Prostate gland (tissue), 2 donors: ENCODE data around the gene MCAM.

Experiments used
- POLR2A ChIP-seq: fragments of 450-650 bp; IDR thresholded peaks from one replicate; pipeline ENCODE4 v1.6.1; 2016; ENCODE audit warnings: antibody characterized with exemption, mild to moderate bottlenecking
- POLR2AphosphoS5 ChIP-seq: sonication (generic); formaldehyde crosslinking; IDR thresholded peaks from one replicate; pipeline ENCODE4 v1.6.1; 2017; ENCODE audit warnings: antibody characterized with exemption
- TF ChIP-seq, protein P1 (sequence below), 4 experiments: fragments of 200-600 bp in 2 of 4; fragments of 450-650 bp in 2 of 4; sonication (generic) in 2 of 4; IDR thresholded peaks; 1 replicate in 3 of 4; 2 replicates in 1 of 4; pipeline ENCODE4 v1.5.1; 2016 to 2019; ENCODE audit warnings: antibody characterized with exemption in 4 of 4, mild to moderate bottlenecking in 2 of 4, moderate library complexity in 2 of 4

DNA sequence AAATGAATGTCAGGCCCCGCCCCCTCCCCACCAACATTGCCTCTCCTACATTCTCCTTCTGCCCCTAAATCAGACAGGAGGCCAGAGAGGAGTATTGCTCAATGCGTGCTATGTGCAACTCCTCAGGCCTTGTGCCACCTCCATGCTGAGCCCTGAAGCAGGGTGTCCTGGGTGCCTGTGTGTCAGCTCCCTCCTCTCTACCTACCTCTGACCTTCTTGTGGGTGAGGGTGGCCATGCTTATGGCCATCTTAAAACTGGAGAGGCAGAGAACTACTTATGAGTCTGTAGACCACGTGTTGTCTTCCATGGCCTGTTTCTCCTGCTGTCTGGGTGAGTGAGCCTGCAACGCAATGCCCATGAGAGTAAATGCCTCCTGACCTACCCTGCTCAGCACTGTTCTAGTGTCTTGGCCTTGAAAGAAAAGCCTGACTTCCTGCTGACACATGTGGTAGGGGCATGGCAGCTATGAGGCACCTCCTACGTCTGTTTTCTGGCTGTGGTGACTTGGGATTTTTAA is 10.5 kb downstream of the MCAM start:
- TF ChIP-seq, protein P1, sequence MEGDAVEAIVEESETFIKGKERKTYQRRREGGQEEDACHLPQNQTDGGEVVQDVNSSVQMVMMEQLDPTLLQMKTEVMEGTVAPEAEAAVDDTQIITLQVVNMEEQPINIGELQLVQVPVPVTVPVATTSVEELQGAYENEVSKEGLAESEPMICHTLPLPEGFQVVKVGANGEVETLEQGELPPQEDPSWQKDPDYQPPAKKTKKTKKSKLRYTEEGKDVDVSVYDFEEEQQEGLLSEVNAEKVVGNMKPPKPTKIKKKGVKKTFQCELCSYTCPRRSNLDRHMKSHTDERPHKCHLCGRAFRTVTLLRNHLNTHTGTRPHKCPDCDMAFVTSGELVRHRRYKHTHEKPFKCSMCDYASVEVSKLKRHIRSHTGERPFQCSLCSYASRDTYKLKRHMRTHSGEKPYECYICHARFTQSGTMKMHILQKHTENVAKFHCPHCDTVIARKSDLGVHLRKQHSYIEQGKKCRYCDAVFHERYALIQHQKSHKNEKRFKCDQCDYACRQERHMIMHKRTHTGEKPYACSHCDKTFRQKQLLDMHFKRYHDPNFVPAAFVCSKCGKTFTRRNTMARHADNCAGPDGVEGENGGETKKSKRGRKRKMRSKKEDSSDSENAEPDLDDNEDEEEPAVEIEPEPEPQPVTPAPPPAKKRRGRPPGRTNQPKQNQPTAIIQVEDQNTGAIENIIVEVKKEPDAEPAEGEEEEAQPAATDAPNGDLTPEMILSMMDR (IDR thresholded peaks at IDR 0.05): no peak
- no peak for TF ChIP-seq POLR2A
- peak; percentile 30 for TF ChIP-seq POLR2AphosphoS5
